Ovary (tissue), 9 donors: Measurements from ENCODE around the gene SPATA33. TPM values are rescaled to one million over a fixed set of nuclear protein-coding genes. Genes with fewer than 3 reads are reported as not detected.

ENCODE experiments used
- DNase-seq, 5 donors: peaks; one replicate each; pipeline ENCODE4 v3.0.0-alpha.2; 2019 to 2020
- H3K27ac ChIP-seq, 2 donors: fragments of 200-600 bp; one replicate each; pipeline versions ENCODE4 v1.5.1 to v1.8.0; 2019 to 2022
- H3K27me3 ChIP-seq: fragments of 200-600 bp; one replicate; pipeline ENCODE4 v1.8.0; 2022
- H3K36me3 ChIP-seq: fragments of 200-600 bp; sonication (generic); one replicate; pipeline ENCODE4 v1.5.1; 2019
- H3K4me1 ChIP-seq: one replicate; pipeline ENCODE4 v1.8.1; 2013; ENCODE audit warnings: mild to moderate bottlenecking, moderate library complexity; ENCODE audit not compliant: insufficient read depth
- H3K4me3 ChIP-seq: fragments of 200-600 bp; sonication (generic); one replicate; pipeline ENCODE4 v1.5.1; 2017
- H3K9me3 ChIP-seq, 2 donors: fragments of 200-600 bp in 1 of 2; sonication (generic) in 1 of 2; one replicate each; pipeline versions ENCODE4 v1.5.1 to v1.8.1; 2013 to 2019; ENCODE audit warnings: mild to moderate bottlenecking in 1 of 2, moderate library complexity in 1 of 2
- EP300 ChIP-seq: sonication (generic); formaldehyde crosslinking; IDR thresholded peaks from one replicate; pipeline ENCODE4 v1.6.1; 2017; ENCODE audit warnings: antibody characterized with exemption
- POLR2A ChIP-seq: fragments of 450-650 bp; IDR thresholded peaks from one replicate; pipeline ENCODE4 v1.6.1; 2017; ENCODE audit warnings: antibody characterized with exemption, mild to moderate bottlenecking, moderate library complexity
- WGBS, 3 donors: extraction: QIAGEN DNeasy Blood & Tissue Kit in 1 of 3; methylation state at CpG; one replicate each; pipeline versions ENCODE4 v1.1.5 to v1.1.7; 2013 to 2017; 5-methylcytosine and 5-hydroxymethylcytosine counted together
- intact Hi-C, 4 donors: fragments of 100-400 bp; cut with DNase I; formaldehyde crosslinking; loops; one replicate each; pipeline versions ENCODE4 v1.11.0 to v1.15.1; 2022 to 2023
- polyA plus RNA-seq, 2 donors: library from polyadenylated mRNA; stranded (reverse); fragments of 200-250 nt in 1 of 2; fragments of 350-450 nt in 1 of 2; fragmentation: Illumina TruSeq in 1 of 2; extraction: RNeasy Lipid Tissue Mini Kit (QIAGEN cat#74804) in 1 of 2; gene quantifications; one replicate each; pipeline ENCODE4 v1.2.3, GENCODE V29; 2013 to 2014
- total RNA-seq, 7 donors: library from RNA; depleted of rRNA in 2 of 7; stranded (reverse); fragments of >200 nt in 2 of 7; fragmentation: NEBNext Ultra II Directional in 3 of 7; extraction: Animal tissue kit (Norgen Biotek cat#: 25700) in 3 of 7; gene quantifications; one replicate each; pipeline versions ENCODE4 v1.1.0 to v1.2.4, GENCODE V29; 2016 to 2023
- TF ChIP-seq, protein P1 (sequence below), 3 donors: fragments of 450-650 bp in 2 of 3; fragments of 200-600 bp in 1 of 3; IDR thresholded peaks; one replicate each; pipeline versions ENCODE4 v1.5.1 to v1.8.0; 2016 to 2022; ENCODE audit warnings: antibody characterized with exemption in 3 of 3, mild to moderate bottlenecking in 1 of 3
- donor health status: DM: no; HTN: no; CAD: no; lungs with moderate emphysema.
- donor health status: DM: no; HTN: no; CAD: no.
- donor health status: Bipolar disorder and iron deficiency.
- donor health status: DM: yes; HTN: yes; CAD: no.
- donor health status: DM: no; HTN: no; CAD: no.
- donor health status: DM: yes; HTN: yes; CAD: no.

Gene SPATA33
- total and polyA plus RNA-seq, 9 donors: 1.5 to 8.2 (median 4.7) TPM

DNA sequence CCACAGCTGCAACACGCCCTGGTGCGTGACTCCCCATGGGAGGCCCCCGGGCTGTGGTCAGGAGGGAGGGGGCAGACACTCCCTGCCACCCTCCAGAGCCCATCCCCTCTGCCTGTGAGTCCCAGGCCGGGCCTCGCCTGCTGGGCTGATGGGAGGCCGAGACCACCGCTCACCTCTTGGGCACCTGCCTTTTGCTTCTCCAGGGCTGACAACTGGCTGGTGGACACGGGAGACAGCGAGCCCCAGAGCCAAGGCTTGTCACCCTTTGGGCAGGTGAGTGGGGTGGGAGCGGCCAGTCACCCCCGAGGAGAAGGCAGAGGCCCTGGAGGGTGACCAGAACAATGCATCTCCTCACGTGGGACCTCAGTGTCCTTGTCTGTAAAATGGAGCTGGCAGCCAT lies 21.0 kb upstream of the SPATA33 start:
- TF ChIP-seq EP300 (no peak), POLR2A (no peak)
- TF ChIP-seq, protein P1, sequence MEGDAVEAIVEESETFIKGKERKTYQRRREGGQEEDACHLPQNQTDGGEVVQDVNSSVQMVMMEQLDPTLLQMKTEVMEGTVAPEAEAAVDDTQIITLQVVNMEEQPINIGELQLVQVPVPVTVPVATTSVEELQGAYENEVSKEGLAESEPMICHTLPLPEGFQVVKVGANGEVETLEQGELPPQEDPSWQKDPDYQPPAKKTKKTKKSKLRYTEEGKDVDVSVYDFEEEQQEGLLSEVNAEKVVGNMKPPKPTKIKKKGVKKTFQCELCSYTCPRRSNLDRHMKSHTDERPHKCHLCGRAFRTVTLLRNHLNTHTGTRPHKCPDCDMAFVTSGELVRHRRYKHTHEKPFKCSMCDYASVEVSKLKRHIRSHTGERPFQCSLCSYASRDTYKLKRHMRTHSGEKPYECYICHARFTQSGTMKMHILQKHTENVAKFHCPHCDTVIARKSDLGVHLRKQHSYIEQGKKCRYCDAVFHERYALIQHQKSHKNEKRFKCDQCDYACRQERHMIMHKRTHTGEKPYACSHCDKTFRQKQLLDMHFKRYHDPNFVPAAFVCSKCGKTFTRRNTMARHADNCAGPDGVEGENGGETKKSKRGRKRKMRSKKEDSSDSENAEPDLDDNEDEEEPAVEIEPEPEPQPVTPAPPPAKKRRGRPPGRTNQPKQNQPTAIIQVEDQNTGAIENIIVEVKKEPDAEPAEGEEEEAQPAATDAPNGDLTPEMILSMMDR (IDR thresholded peaks at IDR 0.05): no peak
- no peaks in the 10 kb centered on the region for H3K27me3 ChIP-seq
- intact Hi-C loops: loop anchor here in 1 of 4 donors (10.0 kb wide), 1 partner anchor 402 kb away; no protein-coding TSS in a partner anchor
- WGBS, 3 donors: 75 to 82% (median 79%) methylated on average over 9 to 12 of the region's 12 CpGs
- no peaks in the 10 kb centered on the region for H3K4me1 ChIP-seq
- no peak for DNase-seq
- H3K36me3 ChIP-seq: no peaks in the 10 kb centered on the region
- no peak overlapping the region for H3K4me3 ChIP-seq
- H3K27ac ChIP-seq: no peak overlapping the region
- no peaks in the 10 kb centered on the region for H3K9me3 ChIP-seq

GRCh38 chr16:89637379-89637778 lies 20.3 kb upstream of the SPATA33 start:
- Histone ChIP-seq H3K27ac (no peak overlapping the region), H3K27me3 (no peaks in the 10 kb centered on the region), H3K36me3 (no peaks in the 10 kb centered on the region), H3K9me3 (no peaks in the 10 kb centered on the region), H3K4me3 (no peak overlapping the region), H3K4me1 (no peaks in the 10 kb centered on the region)
- intact Hi-C loops: loop anchor here in 1 of 4 donors (10.0 kb wide), 1 partner anchor 403 kb away; no protein-coding TSS in a partner anchor
- 68 to 72% (median 69%) methylated on average over 10 of the region's 10 CpGs for WGBS, 3 donors
- no peak for DNase-seq
- no peak for TF ChIP-seq EP300
- TF ChIP-seq POLR2A: no peak
- TF ChIP-seq, protein P1 (IDR thresholded peaks at IDR 0.05): no peak

DNA sequence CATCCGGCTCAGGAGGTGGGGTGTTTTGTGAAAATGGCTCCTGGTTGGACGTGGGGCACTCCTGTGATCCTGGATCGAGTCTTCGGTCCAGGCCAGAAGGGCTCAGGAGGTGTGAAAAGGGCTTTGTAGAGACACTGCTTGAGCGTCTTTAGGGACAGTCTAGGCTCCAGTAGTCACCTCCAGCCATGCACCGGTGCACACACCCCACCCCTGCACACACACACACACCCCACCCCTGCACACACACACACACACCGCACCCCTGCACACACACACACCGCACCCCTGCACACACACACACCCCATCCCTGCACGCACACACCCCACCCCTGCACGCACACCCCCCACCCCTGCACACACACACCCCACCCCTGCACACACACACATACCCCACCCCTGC lies 19.2 kb upstream of the SPATA33 start:
- no peaks in the 10 kb centered on the region for H3K4me1 ChIP-seq
- intact Hi-C loops: loop anchor here in 1 of 4 donors (10.0 kb wide), 1 partner anchor 404 kb away; no protein-coding TSS in a partner anchor
- no peaks in the 10 kb centered on the region for H3K9me3 ChIP-seq
- H3K4me3 ChIP-seq: no peak overlapping the region
- no peaks in the 10 kb centered on the region for H3K27me3 ChIP-seq
- TF ChIP-seq, protein P1 (IDR thresholded peaks at IDR 0.05): no peak
- TF ChIP-seq EP300: no peak
- no peak for TF ChIP-seq POLR2A
- no peak for DNase-seq
- no peak overlapping the region for H3K27ac ChIP-seq
- H3K36me3 ChIP-seq: no peaks in the 10 kb centered on the region
- 67 to 77% (median 68%) methylated on average over 10 of the region's 10 CpGs for WGBS, 3 donors

GRCh38 chr16:89639385-89639784 lies 18.3 kb upstream of the SPATA33 start:
- intact Hi-C loops: loop anchor here in 1 of 4 donors (10.0 kb wide), 1 partner anchor 405 kb away; no protein-coding TSS in a partner anchor
- no peak for DNase-seq
- Histone ChIP-seq H3K4me1 (no peaks in the 10 kb centered on the region), H3K27ac (no peak overlapping the region), H3K9me3 (no peaks in the 10 kb centered on the region), H3K27me3 (no peaks in the 10 kb centered on the region), H3K4me3 (no peak overlapping the region), H3K36me3 (no peaks in the 10 kb centered on the region)
- WGBS, 3 donors: 72 to 84% (median 77%) methylated on average over 6 of the region's 6 CpGs
- TF ChIP-seq EP300 (no peak), POLR2A (no peak)
- TF ChIP-seq, protein P1 (IDR thresholded peaks at IDR 0.05): no peak
